CMK (cell line): ENCODE results near the gene PAPPA.

Source experiments
- DNase-seq: peaks from one replicate; pipeline ENCODE4 v3.0.0-alpha.2; 2010; ENCODE audit warnings: low read depth

PAPPA gene

GRCh38 chr9:116420993-116421538 lies 267.5 kb downstream of the PAPPA start:
- peak; percentile 8 for DNase-seq

- no peak for DNase-seq
These were observed 268.8 kb downstream of the PAPPA start for GRCh38 chr9:116422119-116422979.

- no peak for DNase-seq
These were observed 269.6 kb downstream of the PAPPA start for GRCh38 chr9:116423149-116423548.

- DNase-seq: no peak
These were observed 271.7 kb downstream of the PAPPA start for GRCh38 chr9:116425244-116425643.

DNA sequence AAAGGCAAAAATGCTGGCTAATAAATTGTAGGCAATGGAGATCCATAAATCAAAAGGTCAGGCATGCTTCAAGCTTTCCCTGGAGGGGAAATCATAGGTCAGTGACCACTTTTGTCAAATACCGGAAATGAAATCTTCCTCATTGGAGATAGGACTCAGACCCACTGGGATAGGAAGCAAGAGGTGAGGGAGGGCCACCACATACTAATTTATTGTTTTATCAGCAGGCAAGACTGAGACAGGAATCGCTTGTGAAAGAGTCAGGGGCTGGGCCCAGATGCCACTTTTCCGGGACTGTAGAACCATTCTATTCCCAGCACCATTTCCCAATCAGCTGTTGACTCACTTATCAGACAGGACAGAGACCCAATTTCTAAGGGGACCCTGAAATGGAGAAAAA lies 277.3 kb downstream of the PAPPA start:
- DNase-seq: no peak

GRCh38 chr9:116432051-116432450 lies 278.5 kb downstream of the PAPPA start:
- no peak for DNase-seq

GRCh38 chr9:116434314-116434713 lies 280.7 kb downstream of the PAPPA start:
- DNase-seq: no peak

DNA sequence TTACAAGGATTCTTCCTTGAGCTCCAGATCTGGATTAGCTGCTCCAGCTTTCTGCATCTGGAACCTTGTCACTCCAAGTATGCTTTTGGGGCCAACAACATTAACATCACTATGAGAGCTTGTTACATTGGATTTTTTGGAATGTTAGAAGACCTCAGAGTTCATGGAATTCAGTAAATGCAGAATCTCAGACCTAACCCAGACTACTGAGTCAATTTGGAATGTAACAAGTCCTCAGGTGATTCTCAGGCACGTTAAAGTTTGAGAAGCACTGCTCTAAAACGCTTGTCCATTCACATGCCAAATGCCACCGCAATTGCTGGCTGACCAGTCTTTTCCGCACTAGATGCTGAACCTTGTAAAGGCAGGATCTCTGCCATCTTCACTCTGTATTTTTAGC lies 282.1 kb downstream of the PAPPA start:
- no peak for DNase-seq

GRCh38 chr9:116436121-116436520 lies 282.5 kb downstream of the PAPPA start:
- no peak for DNase-seq

DNA sequence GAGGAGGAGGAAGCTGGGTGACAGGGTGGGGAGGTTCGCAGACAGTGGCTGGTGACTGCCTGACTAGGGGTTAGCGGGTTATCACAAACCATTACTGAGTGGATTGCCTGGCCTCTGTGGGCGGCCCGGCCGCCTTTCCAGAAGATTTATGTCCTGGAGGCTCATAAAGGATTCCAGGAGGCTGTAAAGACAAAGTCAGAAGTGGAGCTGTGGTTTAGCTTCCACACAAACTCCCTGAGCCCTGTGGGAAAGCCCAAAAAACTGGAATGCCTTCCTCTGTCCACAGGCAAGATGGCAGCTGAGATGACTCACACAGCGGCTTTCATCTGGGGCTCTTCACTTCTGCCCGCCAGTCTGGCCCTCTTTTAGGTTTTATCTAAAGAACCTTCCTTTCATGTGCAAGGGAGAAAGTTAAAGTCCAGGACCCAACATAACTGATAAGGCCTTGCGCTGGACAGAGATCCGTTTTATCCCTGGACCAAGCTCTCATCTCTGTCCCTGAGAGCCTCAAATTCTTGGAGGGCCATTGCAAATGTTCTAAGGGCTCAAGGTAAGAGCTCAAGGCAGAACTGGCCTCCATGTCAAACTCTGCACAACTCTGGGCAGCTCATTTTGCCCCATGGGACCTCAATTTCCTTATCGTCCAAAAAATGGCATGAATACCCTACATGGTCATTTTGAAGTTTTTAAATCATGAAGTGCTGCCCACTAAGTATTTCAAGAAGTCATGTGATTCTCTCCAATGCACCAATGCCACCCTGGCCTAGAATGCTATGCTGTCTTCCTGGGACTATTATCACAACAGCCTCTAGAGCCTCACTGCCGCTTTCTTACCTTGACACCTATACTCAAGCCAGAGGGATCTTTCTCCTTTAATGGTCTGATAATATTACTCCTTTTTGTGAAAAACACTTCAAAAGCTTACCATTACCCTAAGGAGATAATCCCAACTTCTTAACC lies 284.1 kb downstream of the PAPPA start:
- no peak for DNase-seq

GRCh38 chr9:116442528-116442927 lies 288.9 kb downstream of the PAPPA start:
- no peak for DNase-seq

DNA sequence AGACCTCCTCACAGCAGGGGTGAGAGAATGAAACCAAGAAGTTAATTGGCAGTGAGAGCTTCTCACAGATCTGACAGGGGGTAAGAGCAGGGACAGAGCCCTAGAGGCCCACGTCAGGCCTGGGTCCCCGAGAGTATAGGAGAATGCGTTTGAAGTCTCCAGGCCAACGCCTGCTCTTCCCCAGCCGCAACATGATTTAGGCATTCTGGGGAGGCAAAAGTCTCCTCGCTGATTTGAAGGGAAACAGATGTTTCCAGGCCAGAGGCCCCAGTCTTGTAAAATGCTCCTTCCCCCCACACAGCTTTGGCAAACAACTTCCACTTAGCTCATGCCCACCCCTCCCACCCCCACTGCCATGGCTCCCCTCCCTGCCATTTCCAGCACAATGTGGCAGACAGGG lies 294.3 kb downstream of the PAPPA start:
- DNase-seq: no peak

DNA sequence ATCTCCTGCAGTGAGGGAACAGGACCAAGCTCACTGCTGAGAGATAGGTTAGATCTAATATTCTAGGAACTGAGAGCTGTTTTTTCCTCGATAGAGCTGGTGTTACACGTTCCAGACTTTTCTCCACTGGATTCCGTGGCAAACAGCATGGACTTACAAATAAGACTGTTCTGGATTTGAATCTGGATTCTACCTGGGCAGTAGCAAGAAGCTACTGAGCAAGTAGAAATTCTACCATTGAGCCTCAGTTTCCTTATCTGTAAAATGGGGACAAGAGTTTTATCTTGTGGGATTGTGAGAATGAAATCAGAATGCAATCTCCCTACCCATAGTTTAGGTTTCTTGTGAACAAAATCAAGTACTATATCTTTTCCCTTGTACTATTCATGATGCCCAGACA lies 294.8 kb downstream of the PAPPA start:
- no peak for DNase-seq

DNA sequence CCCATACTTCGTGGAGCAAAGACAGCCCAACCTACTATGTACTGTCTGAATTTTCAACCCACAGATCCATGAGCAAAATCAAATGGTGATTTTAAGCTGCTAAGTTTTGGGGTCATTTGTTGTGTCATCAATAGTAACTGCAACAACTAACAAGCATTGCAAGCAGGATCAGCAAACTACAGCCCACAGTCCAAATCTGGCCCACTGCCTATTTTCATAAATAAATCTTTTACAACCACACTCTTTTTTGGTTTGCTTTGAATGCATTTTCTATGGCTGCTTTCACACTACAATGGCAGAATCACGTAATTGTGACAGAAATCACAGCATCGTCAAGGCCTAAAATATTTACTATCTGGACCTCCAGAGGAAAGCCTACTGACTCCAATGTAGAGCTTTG lies 296.4 kb downstream of the PAPPA start:
- no peak for DNase-seq

- no peak for DNase-seq
These were observed 297.0 kb downstream of the PAPPA start for GRCh38 chr9:116450378-116451139.

GRCh38 chr9:116451500-116452115 lies 298.0 kb downstream of the PAPPA start:
- DNase-seq: no peak
